HUES6 (cell line): ENCODE measurements around the gene DENND2D.

Experiments used
- H3K27ac ChIP-seq: 2 replicates; pipeline ENCODE4 v1.7.0; 2013; ENCODE audit warnings: low read depth, mild to moderate bottlenecking, low read length, inconsistent platforms
- H3K27me3 ChIP-seq: 2 replicates; pipeline ENCODE4 v1.6.1; 2013; ENCODE audit warnings: low read length; ENCODE audit not compliant: control insufficient read depth, insufficient read depth
- H3K36me3 ChIP-seq: 2 replicates; pipeline ENCODE4 v1.6.1; 2013; ENCODE audit warnings: low read length; ENCODE audit not compliant: control insufficient read depth, insufficient read depth
- H3K4me1 ChIP-seq: 2 replicates; pipeline ENCODE4 v1.6.1; 2013; ENCODE audit warnings: low read length; ENCODE audit not compliant: control insufficient read depth, insufficient read depth
- H3K4me3 ChIP-seq: 2 replicates; pipeline ENCODE4 v1.5.1; 2013; ENCODE audit warnings: low read depth, low read length
- H3K9ac ChIP-seq: one replicate; pipeline ENCODE4 v1.6.1; 2013; ENCODE audit warnings: mild to moderate bottlenecking, low read length
- H3K9me3 ChIP-seq: 2 replicates; pipeline ENCODE4 v1.6.1; 2013; ENCODE audit warnings: low read depth, low read length; ENCODE audit not compliant: control insufficient read depth, insufficient read depth

Gene DENND2D

GRCh38 chr1:111232134-111232533 is 31.7 kb upstream of the DENND2D start:
- Histone ChIP-seq H3K4me1 (peaks cover 2% of the 10 kb centered on the region; the same call in 1 of the 2 replicates), H3K27ac (no peak overlapping the region), H3K27me3 (peaks cover 7% of the 10 kb centered on the region; the same call in 1 of the 2 replicates), H3K9me3 (0 out of 2 replicates have a peak, but pooled peaks cover 5% of the 10 kb centered on the region), H3K4me3 (no peak overlapping the region), H3K9ac (no peak overlapping the region), H3K36me3 (no peaks in the 10 kb centered on the region)

DNA sequence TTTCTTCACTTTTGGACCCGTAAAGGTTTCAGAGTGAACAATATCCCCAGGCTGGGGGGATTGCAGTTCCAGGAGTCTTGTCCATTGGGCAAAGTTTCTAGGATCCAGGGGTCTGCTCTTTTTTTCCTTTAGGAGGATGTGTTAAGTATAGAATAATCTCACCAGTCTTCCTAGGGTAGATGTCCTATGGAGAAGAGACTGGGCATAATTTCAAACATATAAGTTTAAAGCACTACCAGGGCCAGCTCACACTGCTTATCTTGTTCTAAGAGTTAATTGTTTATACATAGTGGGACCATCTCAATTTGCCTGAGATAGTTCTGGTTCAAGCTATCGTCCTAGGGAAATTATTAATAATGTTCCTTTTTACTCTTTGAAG is 28.3 kb upstream of the DENND2D start:
- Histone ChIP-seq H3K4me3 (no peak overlapping the region), H3K9ac (no peak overlapping the region), H3K9me3 (0 out of 2 replicates have a peak, but pooled peaks cover 3% of the 10 kb centered on the region), H3K27ac (no peak overlapping the region), H3K36me3 (no peaks in the 10 kb centered on the region), H3K27me3 (peaks cover 7% of the 10 kb centered on the region; the same call in 1 of the 2 replicates), H3K4me1 (peaks cover 2% of the 10 kb centered on the region; the same call in 1 of the 2 replicates)

GRCh38 chr1:111227851-111228747 is 27.7 kb upstream of the DENND2D start:
- H3K36me3 ChIP-seq = no peaks in the 10 kb centered on the region
- H3K27me3 ChIP-seq = peaks cover 7% of the 10 kb centered on the region; the same call in 1 of the 2 replicates
- 0 out of 2 replicates have a peak, but pooled peaks cover under 1% of the 10 kb centered on the region for H3K9me3 ChIP-seq
- no peak overlapping the region for H3K4me3 ChIP-seq
- H3K9ac ChIP-seq = no peak overlapping the region
- H3K27ac ChIP-seq = no peak overlapping the region
- peaks cover 6% of the 10 kb centered on the region; the same call in 1 of the 2 replicates for H3K4me1 ChIP-seq

GRCh38 chr1:111227434-111227833 is 27.0 kb upstream of the DENND2D start, which contains the start of gene CHI3L2:
CHI3L2 (plus strand) TSS chr1:111227713; CDS start chr1:111227730, 17 bp downstream.
- no peaks in the 10 kb centered on the region for H3K36me3 ChIP-seq
- peaks cover 10% of the 10 kb centered on the region; the same call in 1 of the 2 replicates for H3K4me1 ChIP-seq
- no peak within 1 kb of the TSS for H3K4me3 ChIP-seq
- H3K9ac ChIP-seq = no peak within 1 kb of the TSS
- no peaks in the 10 kb centered on the region for H3K9me3 ChIP-seq
- no peak within 1 kb of the TSS for H3K27ac ChIP-seq
- peaks cover 7% of the 10 kb centered on the region; the same call in 1 of the 2 replicates for H3K27me3 ChIP-seq

GRCh38 chr1:111225717-111226400 is 25.4 kb upstream of the DENND2D start:
- Histone ChIP-seq H3K36me3 (no peaks in the 10 kb centered on the region), H3K27ac (no peak overlapping the region), H3K9ac (no peak overlapping the region), H3K27me3 (peaks cover 7% of the 10 kb centered on the region; the same call in 1 of the 2 replicates), H3K4me1 (peaks cover 16% of the 10 kb centered on the region; the same call in 1 of the 2 replicates), H3K4me3 (no peak overlapping the region), H3K9me3 (no peaks in the 10 kb centered on the region)

DNA sequence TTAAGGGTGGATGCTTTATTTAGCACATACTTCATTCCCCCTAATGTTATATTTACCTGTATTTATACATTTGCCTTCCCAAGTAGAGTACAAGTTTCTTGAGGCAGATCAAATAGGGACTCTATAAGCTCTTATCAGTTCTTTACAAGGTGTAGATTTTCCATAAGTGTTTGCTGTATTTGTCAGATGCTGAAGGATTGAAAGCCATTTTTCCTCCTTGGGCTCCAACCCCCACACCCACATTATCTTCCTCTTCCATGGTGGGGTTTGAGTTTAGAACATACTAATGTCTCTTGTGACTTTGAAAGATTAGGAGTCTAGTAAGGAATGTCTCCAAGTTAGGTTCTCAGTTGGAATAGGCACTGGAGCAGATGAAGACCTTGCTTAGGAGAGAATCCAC is 24.6 kb upstream of the DENND2D start:
- Histone ChIP-seq H3K27ac (no peak overlapping the region), H3K9me3 (no peaks in the 10 kb centered on the region), H3K9ac (no peak overlapping the region), H3K27me3 (peaks cover 7% of the 10 kb centered on the region; the same call in 1 of the 2 replicates), H3K4me1 (peaks cover 16% of the 10 kb centered on the region; the same call in 1 of the 2 replicates), H3K36me3 (no peaks in the 10 kb centered on the region), H3K4me3 (no peak overlapping the region)

- H3K9ac ChIP-seq = no peak overlapping the region
- H3K4me3 ChIP-seq = no peak overlapping the region
- H3K9me3 ChIP-seq = no peaks in the 10 kb centered on the region
- peaks cover 23% of the 10 kb centered on the region; the same call in 1 of the 2 replicates for H3K4me1 ChIP-seq
- peaks cover 7% of the 10 kb centered on the region; the same call in 1 of the 2 replicates for H3K27me3 ChIP-seq
- H3K36me3 ChIP-seq = no peaks in the 10 kb centered on the region
- H3K27ac ChIP-seq = no peak overlapping the region
These were observed 22.8 kb upstream of the DENND2D start for GRCh38 chr1:111223126-111223685.

GRCh38 chr1:111222308-111223125 is 22.1 kb upstream of the DENND2D start:
- Histone ChIP-seq H3K9me3 (no peaks in the 10 kb centered on the region), H3K4me1 (peaks cover 22% of the 10 kb centered on the region; the same call in 1 of the 2 replicates), H3K36me3 (no peaks in the 10 kb centered on the region), H3K4me3 (no peak overlapping the region), H3K9ac (no peak overlapping the region), H3K27ac (no peak overlapping the region), H3K27me3 (peaks cover 3% of the 10 kb centered on the region; the same call in 1 of the 2 replicates)

DNA sequence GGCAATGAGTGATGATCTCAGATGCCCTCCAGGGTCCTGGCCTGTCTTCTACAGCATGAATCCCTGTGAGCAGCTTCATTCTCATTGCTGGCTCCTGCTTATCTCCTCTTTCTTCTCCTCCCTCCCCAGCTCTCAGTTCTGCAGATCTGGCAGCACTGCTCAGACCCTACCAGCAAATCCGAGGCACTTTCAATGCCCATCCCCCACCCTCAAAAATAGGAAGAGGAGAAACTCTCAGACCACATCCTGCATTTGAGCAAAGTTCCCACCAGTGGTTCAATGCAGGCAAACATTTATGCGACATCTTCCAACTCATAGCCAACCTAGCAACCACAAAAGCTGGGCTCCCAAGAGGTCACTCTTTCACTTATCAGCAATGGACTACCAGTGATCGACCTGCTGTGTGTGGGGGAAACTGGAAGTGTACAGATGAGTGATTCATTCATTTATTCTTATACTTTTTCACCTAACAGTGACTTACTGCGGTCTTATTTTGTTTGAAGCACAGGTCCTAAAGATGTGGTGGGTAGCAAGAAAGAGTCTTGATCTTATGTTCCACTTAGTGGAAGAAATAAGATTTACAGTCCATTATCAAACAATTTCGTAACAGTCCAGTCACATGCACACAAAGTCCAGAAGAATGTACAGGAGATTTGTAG is 21.3 kb upstream of the DENND2D start:
- Histone ChIP-seq H3K36me3 (no peaks in the 10 kb centered on the region), H3K27me3 (no peaks in the 10 kb centered on the region), H3K27ac (no peak overlapping the region), H3K9ac (no peak overlapping the region), H3K4me1 (peaks cover 22% of the 10 kb centered on the region; the same call in 1 of the 2 replicates), H3K4me3 (no peak overlapping the region), H3K9me3 (no peaks in the 10 kb centered on the region)

- H3K36me3 ChIP-seq = no peaks in the 10 kb centered on the region
- H3K27me3 ChIP-seq = no peaks in the 10 kb centered on the region
- no peaks in the 10 kb centered on the region for H3K9me3 ChIP-seq
- H3K27ac ChIP-seq = no peak overlapping the region
- H3K9ac ChIP-seq = no peak overlapping the region
- no peak overlapping the region for H3K4me3 ChIP-seq
- peaks cover 22% of the 10 kb centered on the region; the same call in 1 of the 2 replicates for H3K4me1 ChIP-seq
These were observed 20.8 kb upstream of the DENND2D start for GRCh38 chr1:111221276-111221632.
